Measurements from ENCODE around the gene COL4A1.

DNA sequence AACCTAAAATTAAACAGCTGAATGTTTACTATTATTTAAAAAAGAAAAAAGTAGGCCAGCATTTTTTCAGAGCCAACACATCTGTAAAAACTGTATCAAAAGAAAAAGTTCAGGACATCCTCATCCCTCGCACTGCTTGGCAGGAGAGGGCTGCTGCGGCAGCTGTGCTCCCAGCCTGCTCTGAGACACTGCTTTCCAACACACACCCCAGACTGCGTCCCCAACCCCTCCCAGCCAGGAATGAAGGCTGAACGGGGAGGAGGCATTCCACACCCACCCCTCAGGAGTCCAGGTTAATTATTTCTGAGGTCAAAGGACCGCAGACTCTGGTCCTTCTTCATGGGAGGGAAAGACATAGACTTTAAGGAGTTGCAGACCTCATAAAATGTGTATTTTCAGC is 43.1 kb downstream of the COL4A1 start:
- TF ChIP-seq EZH2 (IDR thresholded peaks at IDR 0.05; ENCODE audit: insufficient read depth, low read length) (no peak), CTCF (IDR thresholded peaks at IDR 0.05; ENCODE audit: insufficient read depth, low read depth, low read length) (no peak)
